A549 (cell line): ENCODE data around the gene ZNF492.

ENCODE experiments used
- BHLHE40 ChIP-seq: IDR thresholded peaks from 2 replicates; pipeline ENCODE4 v1.6.1; 2012; ENCODE audit warnings: low read depth, low read length, inconsistent platforms
- CBX2 ChIP-seq: fragments of 200-600 bp; sonication (generic); IDR thresholded peaks from 2 replicates; pipeline ENCODE4 v1.6.1; 2016; ENCODE audit warnings: low read depth, mild to moderate bottlenecking, borderline replicate concordance
- CHD2 ChIP-seq: fragments of 150-350 bp; IDR thresholded peaks from 2 replicates; pipeline ENCODE4 v1.6.1; 2014; ENCODE audit warnings: low read length; ENCODE audit not compliant: partially characterized antibody
- MAFK ChIP-seq: fragments of 450-650 bp; IDR thresholded peaks from 2 replicates; pipeline ENCODE4 v1.6.1; 2014; ENCODE audit not compliant: partially characterized antibody
- POLR2A ChIP-seq: IDR thresholded peaks from 2 replicates; pipeline ENCODE4 v1.6.1; 2012; ENCODE audit warnings: mild to moderate bottlenecking, low read length
- REST ChIP-seq: fragments of 200-600 bp; sonication (generic); IDR thresholded peaks from 2 replicates; pipeline ENCODE4 v1.6.1; 2016; ENCODE audit warnings: antibody characterized with exemption, mild to moderate bottlenecking, moderate library complexity
- RFX5 ChIP-seq: fragments of 450-650 bp; IDR thresholded peaks from 2 replicates; pipeline ENCODE4 v1.7.1; 2014; ENCODE audit warnings: antibody characterized with exemption, mild to moderate bottlenecking, moderate library complexity
- RNF2 ChIP-seq: fragments of 200-600 bp; sonication (generic); IDR thresholded peaks from 2 replicates; pipeline ENCODE4 v1.6.1; 2016; ENCODE audit warnings: low read depth, mild to moderate bottlenecking, antibody characterized with exemption, moderate library complexity, borderline replicate concordance
- SMC3 ChIP-seq: fragments of >200 bp; sonication (Bioruptor Twin); formaldehyde crosslinking; IDR thresholded peaks from 3 replicates; pipeline ENCODE4 v1.6.1; 2018; ENCODE audit warnings: inconsistent platforms
- ZNF302 ChIP-seq: fragments of 250-450 bp; sonication (Bioruptor Pico); IDR thresholded peaks from 2 replicates; pipeline ENCODE4 v1.9.0; 2021; ENCODE audit warnings: inconsistent platforms, mild to moderate bottlenecking, moderate library complexity
- TF ChIP-seq, protein P1 (sequence below): fragments of >200 bp; sonication (Bioruptor Twin); formaldehyde crosslinking; IDR thresholded peaks from 3 replicates; pipeline ENCODE4 v1.5.1; 2016
- TF ChIP-seq, protein P2 (sequence below): fragments of >200 bp; sonication (Bioruptor Twin); formaldehyde crosslinking; IDR thresholded peaks from 3 replicates; pipeline ENCODE4 v1.6.1; 2016

GRCh38 chr19:22607653-22608430 is 26.3 kb upstream of the ZNF492 start:
- no peak for TF ChIP-seq RFX5
- TF ChIP-seq MAFK, result no peak
- TF ChIP-seq, protein P1, sequence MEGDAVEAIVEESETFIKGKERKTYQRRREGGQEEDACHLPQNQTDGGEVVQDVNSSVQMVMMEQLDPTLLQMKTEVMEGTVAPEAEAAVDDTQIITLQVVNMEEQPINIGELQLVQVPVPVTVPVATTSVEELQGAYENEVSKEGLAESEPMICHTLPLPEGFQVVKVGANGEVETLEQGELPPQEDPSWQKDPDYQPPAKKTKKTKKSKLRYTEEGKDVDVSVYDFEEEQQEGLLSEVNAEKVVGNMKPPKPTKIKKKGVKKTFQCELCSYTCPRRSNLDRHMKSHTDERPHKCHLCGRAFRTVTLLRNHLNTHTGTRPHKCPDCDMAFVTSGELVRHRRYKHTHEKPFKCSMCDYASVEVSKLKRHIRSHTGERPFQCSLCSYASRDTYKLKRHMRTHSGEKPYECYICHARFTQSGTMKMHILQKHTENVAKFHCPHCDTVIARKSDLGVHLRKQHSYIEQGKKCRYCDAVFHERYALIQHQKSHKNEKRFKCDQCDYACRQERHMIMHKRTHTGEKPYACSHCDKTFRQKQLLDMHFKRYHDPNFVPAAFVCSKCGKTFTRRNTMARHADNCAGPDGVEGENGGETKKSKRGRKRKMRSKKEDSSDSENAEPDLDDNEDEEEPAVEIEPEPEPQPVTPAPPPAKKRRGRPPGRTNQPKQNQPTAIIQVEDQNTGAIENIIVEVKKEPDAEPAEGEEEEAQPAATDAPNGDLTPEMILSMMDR, result no peak
- TF ChIP-seq, protein P2, sequence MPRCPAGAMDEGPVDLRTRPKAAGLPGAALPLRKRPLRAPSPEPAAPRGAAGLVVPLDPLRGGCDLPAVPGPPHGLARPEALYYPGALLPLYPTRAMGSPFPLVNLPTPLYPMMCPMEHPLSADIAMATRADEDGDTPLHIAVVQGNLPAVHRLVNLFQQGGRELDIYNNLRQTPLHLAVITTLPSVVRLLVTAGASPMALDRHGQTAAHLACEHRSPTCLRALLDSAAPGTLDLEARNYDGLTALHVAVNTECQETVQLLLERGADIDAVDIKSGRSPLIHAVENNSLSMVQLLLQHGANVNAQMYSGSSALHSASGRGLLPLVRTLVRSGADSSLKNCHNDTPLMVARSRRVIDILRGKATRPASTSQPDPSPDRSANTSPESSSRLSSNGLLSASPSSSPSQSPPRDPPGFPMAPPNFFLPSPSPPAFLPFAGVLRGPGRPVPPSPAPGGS, result no peak
- no peak for TF ChIP-seq BHLHE40
- TF ChIP-seq CHD2, result no peak
- no peak for TF ChIP-seq POLR2A
- TF ChIP-seq CBX2, result no peak
- TF ChIP-seq REST, result no peak
- TF ChIP-seq RNF2, result no peak
- TF ChIP-seq SMC3, result no peak
- TF ChIP-seq ZNF302 (CRISPR knock-in tag), result no peak
